ENCODE results near the gene USE1.
"Not testable (repeated sequence)": the region's sequence is repeated elsewhere in the genome, so short reads cannot be mapped to it uniquely, and the experiment has no call there.

Gene USE1

GRCh38 chr19:17215127-17215971 is at the start of gene USE1:
Gene USE1, plus strand, starts transcription at chr19:17215357. Its CDS starts 49 bp downstream, at chr19:17215406.
- peak within 1 kb of the TSS; percentile 73; the same call in 1 of the 2 replicates for H3K4me3 ChIP-seq (ENCODE audit: low read length)
- no peak for TF ChIP-seq ZNF274 (IDR thresholded peaks at IDR 0.05; ENCODE audit: low read depth, low read length)

- no peak overlapping the region for H3K4me3 ChIP-seq (ENCODE audit: low read length)
- no peak for TF ChIP-seq ZNF274 (IDR thresholded peaks at IDR 0.05; ENCODE audit: low read depth, low read length)
Measured at GRCh38 chr19:17165715-17166114, 49.4 kb upstream of the USE1 start.

DNA sequence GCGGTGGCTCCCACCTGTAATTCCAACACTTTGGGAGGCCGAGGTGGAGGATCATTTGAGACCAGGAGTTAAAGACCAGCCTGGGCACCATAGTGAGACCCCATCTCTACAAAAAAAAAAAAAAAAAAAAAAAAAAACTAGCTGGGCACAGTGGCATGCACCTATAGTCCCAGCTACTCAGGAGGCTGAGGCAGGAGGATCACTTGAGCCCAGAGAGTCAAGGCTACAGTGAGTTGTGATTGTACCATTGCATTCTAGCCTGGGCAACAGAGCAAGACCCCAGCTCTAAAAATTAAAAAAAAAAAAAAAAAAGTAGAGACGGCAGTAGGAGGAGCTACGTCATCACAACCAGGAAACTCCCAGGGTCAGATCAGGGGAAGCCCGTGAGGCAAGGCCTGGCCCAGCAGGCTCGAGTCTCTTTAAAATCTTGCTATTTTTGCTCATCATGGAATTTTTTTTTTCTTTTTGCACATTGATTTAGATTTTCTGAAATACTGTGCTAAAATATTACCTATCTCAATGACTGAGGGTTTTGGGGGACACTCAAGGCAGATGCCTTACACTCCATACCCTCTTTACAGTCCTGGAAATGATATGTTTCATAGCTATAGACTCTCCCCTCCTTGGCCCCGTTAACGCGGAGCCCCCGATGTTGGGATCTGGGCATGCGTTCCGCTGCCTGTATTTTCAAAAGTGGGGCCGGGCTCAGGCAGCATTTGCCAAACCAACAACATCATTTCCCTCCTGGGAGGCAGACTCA is 44.4 kb upstream of the USE1 start:
- no peak for TF ChIP-seq ZNF274 (IDR thresholded peaks at IDR 0.05; ENCODE audit: low read depth, low read length)
- H3K4me3 ChIP-seq (ENCODE audit: low read length) = no peak overlapping the region

DNA sequence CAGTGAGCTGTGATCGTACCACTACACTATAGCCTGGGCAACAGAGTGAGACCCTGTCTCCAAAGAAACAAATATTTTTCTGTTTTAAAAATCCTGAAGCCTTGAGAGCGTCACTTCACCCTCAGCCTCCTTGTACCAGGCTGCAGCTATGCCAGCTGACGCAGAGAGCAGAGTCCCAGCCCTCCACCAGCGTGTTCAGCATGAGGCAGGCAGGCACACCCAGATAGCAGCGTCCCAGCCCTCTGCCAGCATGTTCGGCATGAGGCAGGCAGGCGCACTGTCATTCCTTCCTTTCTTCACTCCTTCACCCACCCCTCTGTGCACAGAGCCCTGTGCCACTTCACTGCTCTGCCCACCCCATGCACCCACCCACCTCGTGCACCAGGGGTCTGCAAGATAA is 43.3 kb upstream of the USE1 start:
- TF ChIP-seq ZNF274 (IDR thresholded peaks at IDR 0.05; ENCODE audit: low read depth, low read length) = no peak
- no peak overlapping the region for H3K4me3 ChIP-seq (ENCODE audit: low read length)

DNA sequence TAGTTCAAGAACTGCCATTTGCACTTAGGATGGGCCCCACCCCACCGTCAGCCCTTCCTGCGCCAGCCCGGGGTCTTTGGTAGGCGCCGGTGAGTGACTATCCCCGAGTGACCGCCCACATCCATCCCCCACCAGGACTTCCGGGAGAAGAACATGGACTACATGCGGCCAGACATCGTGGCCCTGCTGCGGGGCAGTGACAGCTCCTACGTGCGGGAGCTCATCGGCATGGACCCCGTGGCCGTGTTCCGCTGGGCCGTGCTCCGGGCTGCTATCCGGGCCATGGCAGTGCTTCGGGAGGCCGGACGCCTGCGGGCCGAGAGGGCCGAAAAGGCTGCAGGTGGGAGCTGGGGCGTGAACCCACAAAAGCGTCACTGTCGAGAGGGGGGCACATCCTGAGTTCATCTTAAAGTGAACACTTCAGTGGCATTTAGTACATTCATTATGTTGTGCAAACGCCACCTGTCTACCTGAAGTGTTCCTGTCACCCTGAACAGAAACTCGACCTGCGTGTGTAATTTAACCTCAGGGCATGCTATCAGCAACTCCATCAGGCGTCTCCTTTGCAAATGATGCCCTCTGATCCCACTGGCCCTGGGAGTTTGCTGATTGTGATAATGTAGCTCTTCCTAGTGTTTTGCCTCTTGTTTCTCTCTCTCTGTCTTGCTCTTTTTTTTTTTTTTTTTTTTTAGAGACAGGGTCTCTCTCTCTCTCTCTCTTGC is 42.4 kb upstream of the USE1 start:
- TF ChIP-seq ZNF274 (IDR thresholded peaks at IDR 0.05; ENCODE audit: low read depth, low read length) = no peak

DNA sequence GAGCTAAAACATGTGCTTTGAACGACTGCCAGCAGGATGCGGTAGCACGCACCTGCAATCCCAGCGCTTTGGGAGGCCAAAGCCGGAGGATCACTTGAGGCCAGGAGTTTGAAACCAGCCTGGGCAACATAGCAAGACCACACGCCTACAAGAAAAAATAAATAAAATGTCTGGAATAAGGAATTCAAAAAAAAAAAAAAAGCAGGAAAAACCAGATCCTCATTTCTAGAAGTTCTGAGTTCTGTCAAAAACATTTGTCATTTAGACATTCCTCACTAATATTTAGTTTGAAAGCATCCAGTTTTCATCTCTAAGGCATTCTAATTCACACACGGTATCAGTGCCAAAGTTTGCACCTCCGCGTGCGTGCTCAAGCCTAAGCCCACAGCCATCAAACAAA is 36.9 kb upstream of the USE1 start:
- H3K4me3 ChIP-seq (ENCODE audit: low read length) = no peak overlapping the region
- no peak for TF ChIP-seq ZNF274 (IDR thresholded peaks at IDR 0.05; ENCODE audit: low read depth, low read length)

More for the DNA sequence above, 42.4 kb upstream of the USE1 start:
- no peak overlapping the region for H3K4me3 ChIP-seq (ENCODE audit: low read length)

GRCh38 chr19:17180997-17181702 is 34.0 kb upstream of the USE1 start:
- TF ChIP-seq ZNF274 (IDR thresholded peaks at IDR 0.05; ENCODE audit: low read depth, low read length) = no peak
- no peak overlapping the region for H3K4me3 ChIP-seq (ENCODE audit: low read length)

- peak overlapping the region; percentile 13; the same call in 1 of the 2 replicates for H3K4me3 ChIP-seq (ENCODE audit: low read length)
- TF ChIP-seq ZNF274 (IDR thresholded peaks at IDR 0.05; ENCODE audit: low read depth, low read length) = no peak
Measured at GRCh38 chr19:17183271-17183761, 31.8 kb upstream of the USE1 start.

DNA sequence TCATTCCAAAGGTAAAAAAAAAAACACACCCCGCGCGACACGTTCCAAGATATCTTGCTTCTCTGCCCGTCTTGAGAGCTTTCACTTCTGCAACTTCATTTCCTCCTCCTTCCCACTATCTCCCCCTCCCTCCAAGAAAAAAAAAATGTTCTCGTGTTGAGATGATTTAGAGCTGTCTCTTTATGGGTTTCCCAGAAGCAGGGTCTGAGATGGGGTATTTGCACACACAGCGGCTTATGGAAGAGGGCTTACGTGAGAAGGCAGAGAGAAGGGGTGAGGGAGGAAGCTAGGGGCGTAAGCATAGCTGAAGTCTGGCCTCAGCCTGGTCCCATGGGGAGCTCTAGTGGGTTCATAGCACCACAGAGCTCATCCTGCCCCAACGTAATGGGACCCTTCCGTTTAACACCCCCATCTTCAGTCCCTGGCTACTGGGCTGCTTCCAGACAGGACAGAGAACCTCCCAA is 31.3 kb upstream of the USE1 start:
- H3K4me3 ChIP-seq (ENCODE audit: low read length) = peak overlapping the region; percentile 13; the same call in 1 of the 2 replicates
- TF ChIP-seq ZNF274 (IDR thresholded peaks at IDR 0.05; ENCODE audit: low read depth, low read length) = no peak

DNA sequence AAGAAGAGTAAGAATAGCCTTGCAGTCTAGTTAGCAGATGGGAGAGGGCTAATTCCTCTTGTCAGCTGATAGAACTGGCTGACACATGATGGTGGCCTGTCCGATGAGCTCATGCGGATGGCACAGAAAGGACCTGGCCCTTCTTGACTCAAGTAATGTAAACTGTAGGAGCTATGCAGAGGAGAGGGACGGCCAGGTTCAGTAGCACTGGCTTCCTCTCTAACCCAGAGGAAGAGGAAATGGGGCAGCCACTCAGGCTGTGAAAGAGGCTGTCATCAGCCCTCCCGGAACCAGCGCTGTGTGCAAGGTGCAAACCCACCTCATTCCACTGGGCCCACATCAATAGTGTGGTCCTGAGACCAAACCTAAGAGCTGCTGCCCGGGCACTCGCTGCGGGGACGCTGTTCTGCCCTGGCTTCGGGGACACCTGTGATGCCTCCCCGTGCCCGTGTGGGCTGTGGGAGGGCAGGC is 30.8 kb upstream of the USE1 start:
- no peak overlapping the region; the same call in 1 of the 2 replicates for H3K4me3 ChIP-seq (ENCODE audit: low read length)
- no peak for TF ChIP-seq ZNF274 (IDR thresholded peaks at IDR 0.05; ENCODE audit: low read depth, low read length)

DNA sequence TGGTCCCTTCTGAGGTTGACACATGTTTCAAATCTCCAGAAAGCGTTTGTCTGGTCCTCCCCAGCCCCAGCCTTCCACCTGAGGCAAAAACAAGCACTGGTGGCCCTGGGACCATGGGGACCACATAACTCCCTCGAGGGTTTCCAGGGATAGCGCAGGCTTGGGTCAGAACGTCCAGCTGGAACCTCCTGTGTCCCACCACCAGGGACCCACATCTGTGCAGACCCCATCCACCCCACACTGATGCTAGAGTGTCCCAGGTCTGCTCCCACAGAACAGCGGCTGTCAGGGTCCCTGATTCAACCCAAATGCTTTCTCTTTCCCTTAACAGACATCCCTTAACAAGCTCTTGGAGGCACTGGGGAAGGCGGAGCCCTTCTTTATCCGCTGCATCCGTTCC is 29.6 kb upstream of the USE1 start:
- no peak for TF ChIP-seq ZNF274 (IDR thresholded peaks at IDR 0.05; ENCODE audit: low read depth, low read length)
- no peak overlapping the region for H3K4me3 ChIP-seq (ENCODE audit: low read length)

DNA sequence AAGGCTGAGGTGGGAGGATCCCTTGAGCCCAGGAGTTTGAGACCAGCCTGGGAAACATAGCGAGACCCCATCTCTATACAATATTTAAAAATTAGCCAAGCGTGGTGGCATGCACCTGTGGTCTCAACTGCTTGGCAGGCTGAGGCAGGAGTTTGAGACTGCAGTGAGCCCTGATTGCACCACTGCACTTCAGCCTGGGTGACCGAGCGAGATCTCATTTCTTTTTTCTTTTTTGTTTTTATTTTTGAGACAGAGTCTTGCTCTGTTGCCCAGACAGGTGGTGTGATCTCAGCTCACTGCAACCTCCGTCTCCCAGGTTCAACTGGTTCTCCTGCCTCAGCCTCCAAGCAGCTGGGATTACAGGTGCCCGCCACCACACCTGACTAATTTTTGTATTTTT is 23.4 kb upstream of the USE1 start:
- H3K4me3 ChIP-seq (ENCODE audit: low read length) = not testable (repeated sequence)

- no peak overlapping the region for H3K4me3 ChIP-seq (ENCODE audit: low read length)
- TF ChIP-seq ZNF274 (IDR thresholded peaks at IDR 0.05; ENCODE audit: low read depth, low read length) = no peak
Measured at GRCh38 chr19:17192751-17193150, 22.4 kb upstream of the USE1 start.

Measured in GM08714 (cell line).